Measurements from ENCODE around the gene USP22.
"Not testable (repeated sequence)": the region's sequence is repeated elsewhere in the genome, so short reads cannot be mapped to it uniquely, and the experiment has no call there.

The USP22 gene

GRCh38 chr17:20982589-20983358, 60.0 kb downstream of the USP22 start:
- no peak for TF ChIP-seq CTCF (IDR thresholded peaks at IDR 0.05; ENCODE audit: low read depth, low read length)
- H3K4me3 ChIP-seq (ENCODE audit: low read depth, low read length) = no peak overlapping the region

- H3K4me3 ChIP-seq (ENCODE audit: low read depth, low read length) = no peak overlapping the region
- TF ChIP-seq CTCF (IDR thresholded peaks at IDR 0.05; ENCODE audit: low read depth, low read length) = no peak
Measured at GRCh38 chr17:20981046-20981920, 61.5 kb downstream of the USP22 start.

- H3K4me3 ChIP-seq (ENCODE audit: low read depth, low read length) = no peak overlapping the region
- TF ChIP-seq CTCF (IDR thresholded peaks at IDR 0.05; ENCODE audit: low read depth, low read length) = no peak
Measured at GRCh38 chr17:20979792-20980083, 63.1 kb downstream of the USP22 start.

- H3K4me3 ChIP-seq (ENCODE audit: low read depth, low read length) = not testable (repeated sequence)
Measured at GRCh38 chr17:20979007-20979791, 63.6 kb downstream of the USP22 start.

GRCh38 chr17:20977609-20978253, 65.1 kb downstream of the USP22 start:
- not testable (repeated sequence) for H3K4me3 ChIP-seq (ENCODE audit: low read depth, low read length)

- TF ChIP-seq CTCF (IDR thresholded peaks at IDR 0.05; ENCODE audit: low read depth, low read length) = no peak
- H3K4me3 ChIP-seq (ENCODE audit: low read depth, low read length) = no peak overlapping the region
Measured at GRCh38 chr17:20975566-20975965, 67.2 kb downstream of the USP22 start.

- no peak for TF ChIP-seq CTCF (IDR thresholded peaks at IDR 0.05; ENCODE audit: low read depth, low read length)
- H3K4me3 ChIP-seq (ENCODE audit: low read depth, low read length) = no peak overlapping the region
Measured at GRCh38 chr17:20970329-20970728, 72.5 kb downstream of the USP22 start.
